ENCODE data around the gene CHRNA10.

Gene CHRNA10

DNA sequence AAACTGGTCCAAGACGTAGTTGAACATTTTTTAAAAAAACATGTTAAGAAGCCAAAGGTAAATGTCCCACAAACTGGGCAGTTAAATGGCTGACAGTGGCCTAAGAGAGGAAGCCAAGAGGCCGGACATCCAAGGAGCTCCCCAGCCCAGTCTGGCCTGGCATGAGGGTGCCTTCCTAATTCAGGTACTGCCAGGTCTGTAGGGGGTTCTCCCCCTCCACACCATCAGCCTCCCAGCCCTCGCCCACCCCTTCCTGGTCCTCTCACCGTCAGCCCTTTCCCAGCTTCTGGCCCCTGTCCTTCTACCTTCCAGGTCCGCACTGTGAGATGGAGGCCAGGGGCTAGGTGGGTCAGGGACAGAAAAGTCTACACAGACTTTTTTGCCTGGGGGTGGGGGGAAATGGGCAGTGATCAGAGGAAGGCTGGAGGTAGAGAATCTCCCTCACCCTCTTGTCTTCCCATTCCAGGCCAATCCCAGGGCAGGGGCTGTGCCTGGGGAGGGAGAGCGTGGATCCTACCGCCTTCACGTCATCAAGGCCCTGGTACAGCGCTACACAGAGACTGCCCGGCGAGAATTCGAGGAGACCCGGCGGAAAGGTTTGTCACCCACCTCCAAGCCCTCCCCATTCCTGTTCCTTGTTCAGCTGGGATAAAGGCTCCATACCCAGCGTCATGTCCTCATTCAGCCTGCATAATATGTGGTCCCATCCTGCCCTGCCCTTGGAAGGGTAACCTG lies 35.4 kb downstream of the CHRNA10 start:
- DNase-seq (ENCODE audit: low read depth, low spot score) = no peak

DNA sequence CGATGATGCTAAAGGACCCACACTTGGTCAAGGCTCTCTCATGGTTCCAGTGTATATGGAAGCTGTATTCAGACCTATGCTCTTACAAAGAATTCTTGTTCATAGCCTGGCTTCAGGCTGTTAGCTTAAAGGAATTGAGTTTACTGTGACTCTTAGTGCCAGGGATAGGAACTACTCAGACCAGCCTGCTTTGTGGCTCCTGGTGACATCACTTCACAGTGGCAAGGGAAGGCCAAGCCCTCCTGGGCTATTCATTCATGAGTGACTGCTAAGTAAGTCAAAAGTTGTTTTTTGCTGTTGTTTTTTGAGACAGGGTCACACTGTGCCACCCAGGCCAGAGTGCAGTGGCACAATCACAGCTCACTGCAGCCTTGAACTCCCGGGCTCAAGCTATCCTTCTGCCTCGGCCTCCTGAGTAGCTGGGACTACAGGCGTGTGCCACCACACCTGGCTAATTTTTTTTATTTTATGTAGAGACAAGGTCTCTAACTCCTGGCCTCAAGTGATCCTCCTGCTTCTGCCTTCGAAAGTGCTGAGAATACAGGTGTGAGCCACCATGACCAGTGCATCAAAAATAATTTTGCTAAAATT lies 39.0 kb downstream of the CHRNA10 start:
- no peak for DNase-seq (ENCODE audit: low read depth, low spot score)

GRCh38 chr11:3631331-3631730 lies 39.9 kb downstream of the CHRNA10 start:
- no peak for DNase-seq (ENCODE audit: low read depth, low spot score)

DNA sequence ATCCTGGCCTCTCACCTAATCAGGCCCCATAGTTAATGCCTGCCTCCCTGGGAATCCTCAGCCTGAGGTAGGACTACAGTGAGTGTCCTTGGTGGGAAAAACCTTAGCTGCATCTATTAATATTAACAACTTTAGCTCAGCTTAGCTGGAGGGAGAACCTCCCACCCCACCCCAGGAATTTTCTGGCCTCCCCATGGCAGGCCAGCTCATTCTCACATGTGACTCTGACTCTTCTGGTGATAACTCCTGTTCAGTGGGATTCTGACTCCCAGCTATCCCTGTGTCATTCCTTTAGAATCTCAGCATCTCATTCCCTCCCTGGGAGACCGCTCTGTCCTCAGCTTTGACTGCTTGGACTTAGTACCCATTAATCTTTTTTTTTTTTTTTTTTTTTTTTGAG lies 43.9 kb downstream of the CHRNA10 start:
- DNase-seq (ENCODE audit: low read depth, low spot score) = no peak

DNA sequence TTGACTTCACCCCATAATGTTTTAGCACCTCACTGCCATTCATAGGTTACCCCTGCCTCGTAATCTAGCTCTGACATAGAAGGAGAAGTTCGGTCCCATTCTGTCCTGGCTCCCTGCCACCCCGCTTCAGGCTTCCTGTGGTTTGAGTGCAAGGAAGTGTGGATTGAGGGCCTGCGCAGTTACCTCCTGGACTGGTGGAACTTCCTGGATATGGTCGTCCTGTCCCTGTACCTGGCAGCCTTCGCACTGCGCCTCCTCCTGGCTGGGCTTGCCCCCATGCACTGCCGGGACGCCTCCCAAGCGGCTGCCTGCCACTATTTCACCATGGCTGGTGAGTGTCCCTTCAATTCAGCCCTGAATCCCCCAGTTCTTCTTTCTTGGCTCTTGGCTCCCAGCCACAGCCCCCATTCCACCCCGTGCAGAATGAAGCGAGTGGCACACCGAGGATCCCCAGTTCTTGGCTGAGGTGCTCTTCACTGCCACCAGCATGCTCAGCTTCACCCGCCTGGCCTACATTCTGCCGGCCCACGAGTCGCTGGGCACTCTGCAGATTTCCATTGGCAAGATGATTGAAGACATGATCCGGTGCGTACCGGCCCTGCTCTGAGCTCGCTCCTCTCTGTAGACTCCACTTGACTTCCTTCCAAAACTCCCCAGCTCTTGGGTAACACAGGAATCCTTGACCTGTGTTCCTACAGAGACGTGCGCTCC lies 44.8 kb downstream of the CHRNA10 start:
- DNase-seq (ENCODE audit: low read depth, low spot score) = no peak

DNA sequence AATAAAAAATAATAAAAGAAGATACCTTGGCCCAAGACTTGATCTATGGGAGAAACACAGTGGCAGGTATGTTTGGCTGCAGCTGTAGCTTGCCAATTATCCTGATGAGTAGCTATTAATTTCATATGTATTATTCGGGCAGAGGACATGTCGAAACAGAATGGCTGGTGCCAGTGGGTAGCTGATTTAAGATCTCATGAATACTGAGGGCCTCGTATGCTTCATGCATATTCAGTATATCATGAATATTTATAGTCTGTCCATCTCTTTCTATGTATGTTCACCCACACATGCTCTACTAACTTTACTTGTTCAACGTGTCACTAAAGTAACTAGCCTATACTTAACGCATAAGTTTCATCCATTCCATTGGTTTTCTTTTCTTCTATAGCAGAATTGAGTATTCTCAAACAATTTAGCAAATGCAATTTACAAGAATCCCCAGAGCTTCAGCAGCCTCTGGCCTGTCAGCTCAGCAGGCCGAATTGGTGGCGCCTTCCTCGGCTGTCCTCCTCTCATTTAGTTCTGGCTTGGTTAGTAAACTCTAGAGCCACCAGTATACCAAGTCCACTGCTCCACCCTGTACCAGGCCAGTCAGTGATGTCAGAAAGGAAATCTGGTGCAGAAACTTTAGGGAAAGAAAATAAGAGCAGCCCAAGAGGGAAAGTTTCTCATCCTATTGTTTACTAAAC lies 47.3 kb downstream of the CHRNA10 start:
- DNase-seq (ENCODE audit: low read depth, low spot score) = no peak

GRCh38 chr11:3623121-3623520 lies 48.1 kb downstream of the CHRNA10 start:
- DNase-seq (ENCODE audit: low read depth, low spot score) = no peak

- no peak for DNase-seq (ENCODE audit: low read depth, low spot score)
Observed at GRCh38 chr11:3622521-3622920, 48.7 kb downstream of the CHRNA10 start.

DNA sequence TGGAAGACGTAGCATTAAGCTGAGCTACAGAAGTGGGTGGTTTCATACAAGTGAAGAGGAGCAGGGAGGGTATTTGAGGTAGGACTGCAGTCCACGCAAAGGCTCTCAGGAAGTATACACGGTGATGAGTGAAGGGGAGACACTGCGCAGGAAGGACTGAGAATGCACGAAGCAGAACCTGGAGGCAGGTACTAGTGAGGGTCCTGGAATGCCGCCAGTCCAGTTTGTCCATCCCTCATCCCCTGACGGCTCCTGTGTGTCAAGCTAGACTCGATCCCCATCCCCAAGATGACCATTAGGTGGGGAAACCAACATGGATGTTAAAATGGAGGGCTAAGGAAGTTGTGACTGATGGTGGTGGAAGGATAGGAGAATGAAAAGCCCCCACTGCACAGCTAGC lies 53.2 kb downstream of the CHRNA10 start:
- DNase-seq (ENCODE audit: low read depth, low spot score) = no peak

DNA sequence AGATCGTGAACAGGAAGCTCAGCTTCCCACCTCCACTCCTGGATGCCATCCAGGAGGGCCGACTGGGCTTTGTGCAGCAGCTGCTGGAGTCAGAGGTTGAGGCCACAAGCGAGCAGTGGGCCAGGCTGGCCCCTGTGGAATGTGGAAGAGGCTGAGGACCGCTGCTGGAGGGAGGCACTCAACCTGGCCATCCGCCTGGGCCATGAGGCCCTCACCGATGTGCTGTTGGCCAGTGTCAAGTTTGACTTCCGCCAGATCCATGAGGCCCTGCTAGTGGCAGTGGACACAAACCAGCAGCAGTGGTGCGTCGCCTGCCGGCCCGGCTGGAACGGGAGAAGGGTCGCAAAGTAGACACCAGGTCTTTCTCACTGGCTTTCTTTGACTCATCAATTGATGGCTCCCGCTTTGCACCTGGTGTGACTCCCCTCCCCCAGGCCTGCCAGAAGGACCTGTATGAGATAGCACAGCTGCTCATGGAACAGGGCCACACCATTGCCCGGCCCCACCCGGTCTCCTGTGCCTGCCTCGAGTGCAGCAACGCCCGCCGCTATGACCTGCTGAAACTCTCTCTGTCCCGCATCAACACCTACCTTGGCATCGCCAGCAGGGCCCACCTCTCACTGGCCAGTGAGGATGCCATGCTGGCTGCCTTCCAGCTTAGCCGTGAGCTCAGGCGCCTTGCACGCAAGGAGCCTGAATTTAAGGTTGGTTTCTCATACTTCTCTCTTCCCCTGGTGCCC lies 54.3 kb downstream of the CHRNA10 start:
- no peak for DNase-seq (ENCODE audit: low read depth, low spot score)

DNA sequence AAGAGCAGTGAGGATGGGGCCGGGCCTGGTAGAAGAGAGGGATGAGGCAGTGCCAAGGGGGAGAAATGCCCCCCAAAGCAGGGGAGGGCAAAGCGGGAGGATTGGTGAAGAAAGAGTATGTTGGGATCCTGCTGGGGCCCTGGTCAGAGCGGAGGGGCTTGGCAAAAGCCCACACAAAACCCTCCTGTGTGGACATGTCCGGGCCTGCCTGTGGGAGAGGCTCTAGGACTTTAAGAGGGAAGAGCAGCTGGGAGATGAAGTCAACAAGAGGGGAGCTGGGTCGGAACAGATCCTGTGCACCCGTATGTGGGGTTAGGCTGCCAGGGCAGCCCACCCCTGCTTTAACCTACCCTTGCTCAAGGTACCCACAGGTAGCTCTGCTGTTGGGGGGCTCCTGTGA lies 55.2 kb downstream of the CHRNA10 start:
- DNase-seq (ENCODE audit: low read depth, low spot score) = no peak
